HG03095 (cell line): ENCODE measurements around the gene SLC7A8.
"Not testable (repeated sequence)": the region's sequence is repeated elsewhere in the genome, so short reads cannot be mapped to it uniquely, and the experiment has no call there.

Experiments used
- ATAC-seq: cut with Tn5 transposase; IDR thresholded peaks from one replicate; pipeline ENCODE4 v1.9.1; 2021; ENCODE audit warnings: moderate library complexity; ENCODE audit not compliant: unreplicated experiment

The SLC7A8 gene

DNA sequence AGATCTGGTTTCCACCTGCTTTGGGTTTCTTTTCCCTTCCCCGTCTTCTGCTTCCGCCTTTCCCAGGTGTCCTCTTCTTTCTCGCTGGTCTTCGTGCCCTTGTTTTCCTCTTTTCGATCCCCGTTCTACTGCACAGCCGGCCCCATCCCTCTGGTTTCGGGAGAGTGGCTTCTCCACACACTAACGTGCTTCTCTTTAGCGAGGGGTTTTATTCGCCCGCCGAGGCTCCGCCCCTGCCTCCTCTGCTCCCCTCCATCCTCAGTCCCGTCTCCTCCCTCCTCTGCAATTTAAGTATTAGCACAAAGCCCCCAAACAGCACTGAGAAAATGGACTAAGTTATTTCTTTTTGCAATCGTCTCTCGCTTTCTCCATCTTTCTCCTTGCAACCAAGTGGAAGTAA is at the start of gene SLC7A8:
TSS of gene SLC7A8 (minus strand) at position 182 of the 400 bp plus-strand sequence. CDS start 746 bp downstream, outside the sequence.
- no peak for ATAC-seq

GRCh38 chr14:23232241-23232808 is 48.9 kb upstream of the SLC7A8 start:
- not testable (repeated sequence) for ATAC-seq

GRCh38 chr14:23228812-23229211 is 45.4 kb upstream of the SLC7A8 start:
- no peak for ATAC-seq

DNA sequence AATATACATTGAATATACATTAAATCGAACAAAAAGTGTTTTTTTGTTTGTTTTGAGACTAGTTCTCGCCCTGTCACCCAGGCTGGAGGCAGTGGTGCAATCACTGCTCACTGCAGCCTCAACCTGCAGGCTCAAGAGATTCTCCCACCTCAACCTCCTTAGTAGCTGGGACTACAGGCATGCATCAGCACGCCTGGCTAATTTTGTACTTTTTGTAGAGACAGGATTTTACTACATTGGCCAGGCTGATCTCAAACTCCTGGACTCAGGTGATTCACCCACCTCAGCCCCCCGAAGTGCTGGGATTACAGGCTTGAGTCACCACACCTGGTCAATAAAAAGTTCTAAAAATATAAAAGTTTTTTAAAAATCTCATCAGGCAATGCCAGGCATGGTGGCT is 44.1 kb upstream of the SLC7A8 start:
- no peak for ATAC-seq

- not testable (repeated sequence) for ATAC-seq
Measured at GRCh38 chr14:23224958-23225357, 41.5 kb upstream of the SLC7A8 start.

- ATAC-seq: no peak
Measured at GRCh38 chr14:23219075-23219474, 35.6 kb upstream of the SLC7A8 start.

DNA sequence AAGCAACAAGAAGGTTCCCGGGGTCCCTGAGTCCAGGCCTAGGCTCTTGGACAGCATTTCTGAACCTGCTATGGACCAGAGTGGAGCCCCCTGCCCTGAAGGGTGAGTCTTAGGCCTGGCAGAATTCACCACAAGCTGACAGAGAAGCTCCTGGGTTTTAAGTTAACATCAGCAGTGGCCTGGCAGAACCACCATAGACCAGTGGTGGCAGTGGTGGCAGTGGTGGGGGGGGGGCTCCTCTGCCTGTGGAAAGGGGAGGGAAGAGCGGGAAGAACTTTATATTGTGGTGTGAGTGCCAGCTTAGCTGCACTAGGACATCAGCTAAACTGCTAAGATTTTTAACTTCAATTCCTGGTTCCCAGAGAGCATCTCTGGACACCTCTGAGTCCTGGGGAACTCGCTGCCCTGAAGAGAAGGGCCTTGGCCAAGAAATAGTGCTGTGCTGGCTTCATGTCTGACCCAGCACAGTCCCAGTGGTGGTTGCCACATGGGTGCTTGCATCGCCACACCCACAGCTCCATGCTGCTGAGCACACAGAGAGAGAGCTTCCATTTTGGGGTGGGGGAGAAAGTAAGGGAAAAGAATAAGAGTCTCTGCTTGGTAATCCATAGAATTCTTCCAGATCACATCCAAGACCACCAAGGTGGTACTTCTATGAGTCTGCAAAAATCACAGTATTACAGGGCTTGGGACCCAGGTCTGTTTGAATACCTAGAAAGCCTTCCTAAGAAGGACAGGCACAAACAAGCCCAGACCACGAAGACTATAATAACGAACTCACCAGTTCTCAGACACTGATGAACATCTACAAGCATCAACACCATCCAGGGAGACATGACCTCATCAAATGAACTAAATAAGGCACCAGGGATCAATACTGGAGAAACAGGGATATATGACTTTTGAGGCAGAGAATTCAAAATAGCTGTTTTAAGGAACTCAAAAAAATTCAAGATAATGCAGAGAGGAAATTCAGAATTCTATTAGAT is 33.9 kb upstream of the SLC7A8 start:
- ATAC-seq: no peak

GRCh38 chr14:23215421-23215820 is 32.0 kb upstream of the SLC7A8 start:
- ATAC-seq: no peak

DNA sequence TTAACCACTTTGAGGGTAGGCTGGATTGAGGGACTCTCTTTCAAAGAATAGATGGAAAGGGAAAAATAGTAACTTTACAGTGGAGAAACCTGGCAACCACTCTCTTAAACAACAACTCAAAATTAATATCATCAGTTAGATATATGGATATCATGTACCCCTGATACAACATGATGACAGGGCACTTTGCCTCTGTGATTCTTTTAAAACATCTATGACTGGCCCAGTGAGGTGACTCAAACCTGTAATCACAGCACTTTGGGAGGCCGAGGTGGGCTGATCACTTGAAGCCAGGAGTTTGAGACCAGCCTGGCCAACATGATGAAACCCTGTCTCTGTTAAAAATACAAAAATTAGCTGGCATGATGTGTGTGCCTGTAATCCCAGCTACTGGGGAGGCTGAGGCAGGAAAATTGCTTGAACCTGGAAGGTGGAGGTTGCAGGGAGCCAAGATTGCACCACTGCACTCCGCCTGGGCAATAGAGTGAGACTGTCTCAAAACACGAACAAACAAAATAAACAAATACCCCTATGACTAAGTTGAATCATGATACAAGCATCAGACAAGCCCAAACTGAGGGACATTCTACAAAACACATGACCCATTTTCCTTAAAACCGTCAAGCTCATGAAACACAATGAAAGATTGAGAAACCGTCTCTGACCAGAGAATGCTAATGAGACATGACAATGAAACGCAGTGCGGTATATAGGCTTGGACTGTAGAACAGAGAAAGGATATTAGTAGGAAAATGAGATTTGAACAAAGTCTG is 26.4 kb upstream of the SLC7A8 start:
- ATAC-seq: no peak

DNA sequence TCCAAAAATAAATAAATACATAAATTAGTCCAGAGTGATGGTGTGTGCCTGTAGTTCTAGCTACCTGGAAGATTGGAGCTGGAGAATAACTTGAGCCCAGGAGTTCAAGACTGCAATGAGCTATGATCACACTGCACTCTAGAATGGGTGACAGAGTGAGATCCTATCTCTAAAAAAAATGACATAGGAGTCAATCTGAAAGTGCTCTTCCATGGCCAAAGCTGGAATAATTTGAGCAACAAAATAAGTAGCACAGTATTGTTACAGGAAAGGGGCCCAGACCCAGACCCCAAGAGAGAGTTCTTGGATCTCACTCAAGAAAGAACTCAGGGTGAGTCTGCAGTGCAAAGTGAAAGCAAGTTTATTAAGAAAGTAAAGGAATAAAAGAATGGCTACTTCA is 24.9 kb upstream of the SLC7A8 start:
- ATAC-seq: no peak

DNA sequence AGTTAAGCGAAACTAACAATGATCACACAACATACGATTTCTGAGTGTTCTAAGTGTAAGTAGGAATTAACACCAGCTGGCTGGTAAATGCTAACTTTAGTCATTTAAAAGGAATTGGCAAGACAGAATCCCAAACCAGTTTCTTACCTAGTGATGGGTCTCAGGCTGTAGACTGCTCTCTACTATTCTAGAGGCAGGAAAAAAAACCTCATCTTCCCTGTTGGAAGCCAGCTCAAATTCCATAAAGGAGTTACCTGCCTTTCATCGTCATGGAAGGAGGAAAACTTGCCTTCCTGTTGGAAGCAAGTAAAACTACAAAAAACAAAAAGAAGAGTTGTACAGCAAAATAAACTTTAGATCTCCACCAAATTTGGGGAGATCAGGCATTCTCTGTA is 23.7 kb upstream of the SLC7A8 start:
- ATAC-seq: no peak

DNA sequence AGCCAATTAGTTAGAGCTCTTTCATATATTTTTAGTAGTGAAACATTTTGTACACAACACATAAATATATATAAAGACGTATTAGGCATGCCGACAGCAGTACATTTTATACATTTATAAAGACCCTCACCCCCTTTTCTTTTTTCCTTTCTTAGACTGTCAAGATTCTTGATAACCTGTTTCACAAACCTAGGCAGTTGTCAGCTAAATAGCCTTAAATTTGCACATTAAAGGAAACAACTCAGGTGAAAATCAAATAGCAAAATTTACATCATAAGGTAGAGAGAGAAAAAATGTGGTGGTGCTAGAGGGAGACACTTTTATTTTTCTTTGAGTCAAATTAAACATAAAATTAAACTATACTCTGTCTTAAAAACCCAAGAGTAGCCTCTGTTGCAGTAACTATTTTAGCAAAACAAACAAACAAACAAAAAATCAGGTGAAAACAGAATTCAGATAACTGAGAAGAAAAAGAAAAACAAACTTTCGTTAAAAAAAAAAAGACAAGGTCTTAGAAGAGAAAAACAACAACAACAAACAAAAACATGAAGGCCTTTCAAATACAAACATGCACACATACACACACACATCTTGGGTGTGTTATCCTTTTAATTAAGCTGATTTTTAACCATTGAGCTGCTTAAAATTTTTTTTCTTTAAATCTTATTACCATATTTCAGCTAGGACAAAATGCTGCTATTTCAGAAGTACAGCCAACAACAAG is 23.1 kb upstream of the SLC7A8 start:
- ATAC-seq: no peak

DNA sequence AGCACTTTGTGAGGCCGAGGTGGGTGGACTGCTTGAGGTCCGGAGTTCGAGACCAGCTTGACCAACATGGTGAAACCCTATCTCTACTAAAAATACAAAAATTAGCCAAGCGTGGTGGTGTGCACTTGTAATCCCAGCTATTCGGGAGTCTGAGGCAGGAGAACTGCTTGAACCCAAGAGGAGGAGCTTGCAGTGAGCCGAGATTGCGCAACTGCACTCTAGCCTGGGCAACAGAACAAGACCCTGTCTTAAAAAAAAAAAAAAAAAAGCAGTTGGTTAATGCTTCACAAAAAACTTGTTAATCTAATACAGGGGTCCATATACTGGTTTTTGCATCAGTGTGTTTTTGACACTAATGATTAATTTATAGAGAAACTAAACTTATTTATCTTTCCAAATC is 18.5 kb upstream of the SLC7A8 start:
- no peak for ATAC-seq

- ATAC-seq: not testable (repeated sequence)
Measured at GRCh38 chr14:23199141-23199540, 15.7 kb upstream of the SLC7A8 start.

DNA sequence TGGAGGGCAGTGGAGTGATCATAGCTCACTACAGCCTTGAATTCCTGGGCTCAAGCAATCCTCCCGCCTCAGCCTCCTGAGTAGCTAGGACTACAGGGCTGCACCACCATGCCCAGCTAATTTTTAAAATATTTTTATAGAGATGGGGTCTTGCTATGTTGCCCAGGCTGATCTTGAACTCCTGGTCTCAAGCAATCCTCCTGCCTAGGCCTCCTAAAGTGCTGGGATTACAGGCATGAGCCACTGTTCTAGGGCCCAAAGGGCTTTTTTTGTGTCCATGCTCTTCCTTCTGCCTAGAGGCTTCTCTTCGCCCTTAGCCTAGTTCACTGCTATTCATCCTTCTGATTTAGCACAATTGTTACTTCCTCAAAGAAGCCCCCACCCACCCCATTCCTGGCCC is 13.0 kb upstream of the SLC7A8 start:
- not testable (repeated sequence) for ATAC-seq

DNA sequence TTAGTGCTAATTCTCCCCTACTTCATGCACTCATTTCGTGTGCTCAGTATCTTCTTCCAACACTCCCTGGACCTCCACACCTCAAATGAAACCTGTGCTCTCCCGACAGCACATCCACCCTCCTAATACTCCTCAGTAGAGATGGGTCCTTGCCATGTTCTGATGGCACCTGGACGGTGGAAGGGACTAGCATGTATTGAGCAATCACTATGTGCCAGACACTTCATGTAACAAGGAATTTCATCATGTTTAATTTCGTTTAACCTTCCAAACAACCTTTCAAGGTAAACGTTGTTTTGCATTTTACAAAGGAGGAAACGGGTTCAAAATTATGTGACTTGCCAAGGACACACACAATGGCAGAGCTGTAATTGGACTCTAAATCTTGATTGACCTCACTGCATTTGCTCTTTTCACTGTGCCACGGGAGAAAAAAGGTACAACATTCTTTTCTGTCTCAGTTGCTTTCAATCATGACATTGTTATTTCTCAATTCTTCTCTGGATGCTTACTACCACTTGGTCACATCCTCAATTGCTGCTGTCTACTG is 12.2 kb upstream of the SLC7A8 start:
- no peak for ATAC-seq

DNA sequence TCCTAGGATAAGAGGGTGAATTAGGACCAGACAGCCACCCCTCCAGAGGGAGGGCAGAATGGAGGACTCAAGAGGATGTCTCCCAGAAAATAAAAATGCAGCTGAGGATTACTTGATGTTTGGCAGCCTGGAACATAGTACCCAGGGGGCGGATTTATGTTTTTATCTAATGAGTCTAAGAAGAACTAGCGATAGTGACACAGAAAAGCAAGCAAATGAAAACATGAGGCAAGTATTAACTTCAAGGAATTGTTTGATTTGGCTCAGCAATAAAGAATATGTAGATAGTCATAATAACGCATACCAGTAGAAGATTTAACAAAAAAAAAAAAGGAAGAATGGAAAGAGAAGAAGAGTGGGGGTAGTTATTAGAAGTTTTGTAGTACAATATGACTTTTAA is 10.0 kb upstream of the SLC7A8 start:
- no peak for ATAC-seq

GRCh38 chr14:23187925-23188324 is 4.5 kb upstream of the SLC7A8 start:
- no peak for ATAC-seq

- no peak for ATAC-seq
Measured at GRCh38 chr14:23186913-23187654, 3.6 kb upstream of the SLC7A8 start.

DNA sequence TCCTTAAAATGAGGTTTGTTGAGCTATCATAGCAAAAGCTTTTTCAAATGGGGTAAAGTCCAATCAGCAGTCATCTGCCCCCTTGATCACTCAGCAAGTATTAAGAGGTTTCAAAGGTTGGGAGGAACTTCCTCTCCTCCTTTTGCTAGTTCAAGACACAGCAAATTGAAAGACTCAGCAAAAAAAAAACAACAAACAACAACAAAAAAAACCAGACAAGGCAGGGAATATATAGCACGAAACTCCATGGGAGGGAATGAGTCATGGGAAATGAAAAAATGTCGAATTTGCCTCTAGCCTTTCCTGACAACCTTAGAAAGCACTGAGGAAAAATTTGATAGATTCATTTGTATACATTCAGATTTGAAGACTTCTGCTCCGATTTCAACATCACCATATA is 1.6 kb upstream of the SLC7A8 start:
- no peak for ATAC-seq
